ENCODE results near the gene HOXC6.

Gene HOXC6

DNA sequence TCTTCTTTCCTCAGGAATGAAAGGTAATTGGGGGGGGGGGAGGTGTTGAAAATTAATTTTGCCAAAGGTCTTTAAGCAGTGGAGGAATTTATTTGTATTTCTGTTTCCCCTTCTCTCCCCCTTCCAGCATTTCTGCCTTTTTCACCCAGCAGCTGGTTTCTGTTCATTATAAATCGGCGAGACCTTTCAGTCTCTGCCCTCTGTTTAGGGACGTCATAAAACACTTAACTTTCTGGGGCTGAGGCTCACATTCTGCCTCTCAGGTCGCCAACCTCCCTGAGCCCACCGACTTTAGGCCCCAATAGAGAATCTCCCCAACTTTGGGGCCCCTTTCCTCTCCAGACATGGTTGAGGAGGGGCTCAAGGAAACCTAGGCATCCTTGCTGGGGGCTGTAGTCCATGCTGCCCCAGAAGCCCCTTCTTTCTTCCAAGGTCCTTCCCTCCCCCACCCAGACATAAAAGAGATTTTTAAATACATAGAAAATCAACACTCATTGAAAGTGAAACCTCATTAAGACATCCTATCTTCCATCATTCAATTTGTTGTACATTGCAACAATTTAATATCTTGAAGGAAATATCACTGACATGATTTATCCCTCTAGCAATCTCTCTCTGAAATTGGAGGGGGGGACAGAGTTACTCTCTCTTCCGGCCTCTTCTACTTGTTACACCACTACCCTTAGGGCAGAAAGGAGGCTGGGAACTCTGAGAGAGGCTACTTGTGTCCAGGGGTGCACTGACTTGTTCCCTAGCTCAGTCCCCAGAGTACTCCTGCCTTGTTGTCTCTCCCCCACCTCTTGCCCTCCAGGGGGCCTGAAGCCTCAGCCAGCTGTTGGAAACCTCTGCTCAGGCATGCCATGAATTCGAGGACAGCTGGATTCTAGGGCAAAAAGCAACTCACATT lies 2.5 kb upstream of the HOXC6 start:
- no peak for DNase-seq (ENCODE audit: low read depth in 3 of 3, low spot score in 1 of 3)

DNA sequence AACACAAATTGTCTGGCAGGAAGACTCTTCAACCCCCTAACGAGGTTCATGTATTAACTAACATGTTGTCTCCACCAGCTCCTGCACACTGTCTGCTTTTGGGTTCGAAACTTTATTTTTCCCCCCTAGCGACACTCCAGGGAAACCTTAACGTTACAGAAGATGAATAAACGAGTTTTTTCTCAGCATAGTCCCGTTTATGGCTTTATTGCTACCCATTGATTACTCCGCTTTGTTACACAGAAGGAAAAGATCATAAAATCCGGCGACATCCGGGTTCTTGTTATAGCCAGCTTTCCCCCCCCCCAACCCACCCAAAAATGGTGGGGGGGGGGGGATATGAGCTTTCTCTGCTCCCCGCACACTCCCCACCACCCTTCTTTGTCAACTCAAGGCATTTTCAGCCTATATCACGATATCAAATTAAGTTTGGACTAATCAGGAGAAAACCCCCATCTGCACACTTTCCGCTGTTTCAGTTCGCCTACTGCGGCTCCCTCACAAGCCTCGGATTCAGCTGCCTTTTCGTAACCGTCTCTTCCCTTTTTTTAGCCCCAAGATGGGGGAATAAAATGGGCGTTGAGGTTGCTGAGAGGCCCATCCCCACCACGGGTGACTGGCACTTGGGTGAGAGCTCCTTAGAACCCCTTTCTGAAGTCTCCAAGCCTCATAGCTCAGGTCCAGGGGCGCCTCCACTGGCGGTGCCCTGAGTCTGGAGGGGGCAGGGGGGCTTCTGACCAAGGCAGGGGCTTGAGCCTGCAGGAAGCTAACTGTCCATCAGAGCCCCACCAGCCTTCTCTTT lies 1.4 kb upstream of the HOXC6 start:
- no peak for DNase-seq (ENCODE audit: low read depth in 3 of 3, low spot score in 1 of 3)

DNA sequence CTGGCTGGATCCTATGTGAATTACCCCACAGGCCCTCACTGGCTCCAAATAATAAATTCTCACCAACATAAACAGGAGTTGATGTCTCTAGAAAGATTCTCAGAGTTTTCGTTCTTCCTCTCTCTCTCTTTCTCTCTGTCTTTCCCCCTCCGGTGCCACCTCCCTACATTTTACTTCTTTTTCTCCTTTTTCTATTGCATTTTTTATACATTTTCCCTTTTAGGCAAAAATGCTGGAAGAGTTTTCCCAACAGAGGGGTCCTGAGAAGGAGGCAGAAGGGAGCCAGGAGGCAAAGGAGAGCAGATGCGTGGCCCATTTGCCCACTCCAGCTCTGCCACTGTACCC lies 826 bp upstream of the HOXC6 start:
- DNase-seq (ENCODE audit: low read depth in 3 of 3, low spot score in 1 of 3): no peak

GRCh38 chr12:54029529-54030441 lies 1.5 kb downstream of the HOXC6 start:
- DNase-seq (ENCODE audit: low read depth in 3 of 3, low spot score in 1 of 3): no peak

- DNase-seq (ENCODE audit: low read depth in 3 of 3, low spot score in 1 of 3): no peak
Observed at GRCh38 chr12:54030442-54030801, 2.2 kb downstream of the HOXC6 start.

DNA sequence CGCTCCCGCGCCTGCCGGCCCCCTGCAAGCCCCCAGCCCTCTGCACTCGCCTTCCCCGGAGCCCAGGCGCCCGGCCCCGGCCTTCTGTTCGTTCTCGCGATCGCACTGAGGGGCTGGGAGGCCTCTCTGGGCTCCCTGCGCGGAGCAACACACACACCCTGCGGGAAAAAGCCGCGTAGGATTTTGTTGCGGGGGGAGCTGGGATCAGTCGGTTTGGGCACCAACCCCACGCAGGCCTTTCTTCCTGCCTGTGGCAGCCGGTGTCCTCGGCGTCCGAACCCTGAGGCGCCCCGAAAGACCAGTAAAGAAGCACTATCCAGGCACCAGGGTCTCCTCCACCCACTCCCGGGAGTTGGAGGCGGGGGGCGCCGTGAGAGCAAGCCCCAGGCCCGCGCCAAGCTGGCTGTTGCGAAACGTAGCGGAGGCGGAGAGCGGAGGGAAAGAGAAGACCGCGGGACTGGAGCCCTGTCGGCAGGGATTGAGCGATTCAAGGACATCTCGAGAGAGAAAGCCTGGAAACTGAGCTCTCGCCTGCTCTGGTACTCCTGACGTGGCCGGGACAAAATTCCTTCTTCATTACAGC lies 2.7 kb downstream of the HOXC6 start:
- DNase-seq (ENCODE audit: low read depth in 3 of 3, low spot score in 1 of 3): no peak

- no peak for DNase-seq (ENCODE audit: low read depth in 3 of 3, low spot score in 1 of 3)
Observed at GRCh38 chr12:54031480-54031879, 3.2 kb downstream of the HOXC6 start.

DNA sequence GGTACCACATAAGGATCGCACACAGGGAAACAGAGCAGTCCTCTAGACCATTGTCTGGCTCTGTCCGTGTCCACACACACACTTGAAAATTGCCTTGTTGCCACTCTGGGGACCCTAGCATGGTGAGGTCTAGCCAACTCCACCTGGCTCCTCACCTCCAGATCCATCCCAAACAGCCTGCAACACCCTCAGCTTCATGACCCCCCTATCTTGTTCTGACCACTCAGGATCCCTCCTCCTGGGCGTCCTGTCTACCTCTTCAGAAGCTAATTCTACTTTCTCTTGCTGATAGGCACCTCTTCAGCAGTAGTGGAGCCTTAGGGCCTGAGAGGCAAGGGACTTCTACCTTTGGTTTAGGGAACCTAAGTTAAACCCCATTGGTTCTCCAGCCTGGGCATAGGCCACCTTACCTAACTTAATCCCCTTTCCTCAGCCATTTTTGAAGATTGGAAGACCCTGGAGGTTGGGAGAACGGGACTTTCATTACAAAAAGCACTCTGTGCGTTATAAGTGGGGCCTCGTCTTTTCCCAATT lies 3.9 kb downstream of the HOXC6 start:
- DNase-seq (ENCODE audit: low read depth in 3 of 3, low spot score in 1 of 3): no peak

- peak in 2 of 3 donors; percentile 27 to 41 for DNase-seq (ENCODE audit: low read depth in 3 of 3, low spot score in 1 of 3)
Observed at GRCh38 chr12:54032627-54033100, 4.4 kb downstream of the HOXC6 start, which contains the start of gene HOXC5. HOXC5 (plus strand) TSS chr12:54033050; CDS start chr12:54033123, 73 bp downstream.

- no peak for DNase-seq (ENCODE audit: low read depth in 3 of 3, low spot score in 1 of 3)
Observed at GRCh38 chr12:54033106-54033979, 5.1 kb downstream of the HOXC6 start.

- no peak for DNase-seq (ENCODE audit: low read depth in 3 of 3, low spot score in 1 of 3)
Observed at GRCh38 chr12:54033980-54034784, 5.9 kb downstream of the HOXC6 start.

GRCh38 chr12:54034785-54035310 lies 6.6 kb downstream of the HOXC6 start:
- no peak for DNase-seq (ENCODE audit: low read depth in 3 of 3, low spot score in 1 of 3)

GRCh38 chr12:54035568-54036264 lies 7.5 kb downstream of the HOXC6 start:
- DNase-seq (ENCODE audit: low read depth in 3 of 3, low spot score in 1 of 3): no peak

DNA sequence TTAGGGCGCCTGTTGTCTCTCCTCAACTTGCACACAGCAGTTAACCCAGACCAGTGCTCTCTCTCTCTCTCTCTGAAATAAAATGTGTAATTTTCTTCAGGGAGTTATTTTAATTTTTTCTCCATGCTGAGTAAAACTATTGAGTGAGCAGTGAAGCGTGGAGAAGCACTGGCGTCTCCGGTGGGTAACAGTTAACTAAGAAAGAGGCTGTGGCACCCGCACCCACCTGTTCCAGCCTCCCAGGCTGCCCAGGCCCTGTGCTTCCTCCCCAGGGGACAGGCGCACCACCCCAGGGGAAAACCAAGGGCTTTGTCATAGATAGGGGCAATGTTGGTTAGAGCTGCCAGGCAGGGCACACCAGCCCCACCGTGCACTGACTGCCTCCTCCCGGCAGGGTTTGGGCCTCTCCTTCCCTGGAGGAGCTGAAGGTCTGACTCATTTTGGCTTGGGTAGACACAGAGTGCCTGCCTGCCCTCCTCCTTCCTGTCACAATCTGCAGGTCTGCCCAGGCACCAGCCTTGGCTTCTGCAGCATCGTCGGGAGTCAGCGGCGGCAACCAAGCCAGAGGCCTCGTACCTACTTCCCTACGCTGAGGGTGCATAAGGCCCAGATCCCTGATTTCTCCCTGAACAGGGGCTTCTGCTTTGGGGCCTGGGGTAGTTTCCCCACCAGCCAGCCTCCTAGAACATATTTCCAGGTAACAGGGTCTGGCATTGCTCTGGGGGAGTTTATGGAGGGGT lies 8.6 kb downstream of the HOXC6 start:
- no peak for DNase-seq (ENCODE audit: low read depth in 3 of 3, low spot score in 1 of 3)

GRCh38 chr12:54037360-54038283 lies 9.4 kb downstream of the HOXC6 start:
- no peak for DNase-seq (ENCODE audit: low read depth in 3 of 3, low spot score in 1 of 3)

DNA sequence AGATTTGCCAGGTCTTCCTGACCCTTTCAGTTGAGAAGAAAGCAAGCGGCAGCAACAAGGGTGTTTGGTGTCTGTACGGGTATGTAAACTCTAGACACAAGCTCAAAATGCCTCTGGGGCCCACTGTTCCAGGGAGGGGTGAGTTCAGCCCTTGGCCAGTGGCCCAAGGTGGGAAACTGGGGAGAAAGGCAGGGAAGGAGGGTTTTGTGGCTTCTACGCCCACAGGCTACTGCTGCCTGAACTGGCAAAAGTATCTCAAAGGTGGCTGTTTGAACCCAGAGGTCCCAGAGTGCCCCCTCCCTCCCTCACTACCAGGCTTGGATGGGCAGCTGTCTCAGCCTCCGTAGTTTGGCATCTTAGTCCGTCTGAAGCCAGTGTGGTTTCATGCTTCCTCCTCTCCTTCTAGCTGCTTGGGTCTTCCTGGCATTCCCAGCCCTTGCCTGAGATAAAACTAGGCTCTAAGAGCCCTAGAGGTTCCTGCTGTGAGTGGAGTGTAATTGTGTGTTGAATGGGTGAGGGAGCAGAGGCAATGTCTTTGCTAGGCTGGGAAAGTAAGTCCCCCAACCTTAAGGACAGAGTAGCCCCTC lies 10.1 kb downstream of the HOXC6 start:
- DNase-seq (ENCODE audit: low read depth in 3 of 3, low spot score in 1 of 3): no peak
